Hepatocyte (in vitro differentiated cells): Measurements from ENCODE around the gene CCBE1.

Source experiments
- EZH2 ChIP-seq: fragments of 200-600 bp; sonication (generic); IDR thresholded peaks from 2 replicates; pipeline ENCODE4 v1.6.1; 2016; ENCODE audit warnings: antibody characterized with exemption, mild to moderate bottlenecking, borderline replicate concordance
- EZH2phosphoT487 ChIP-seq: fragments of 200-600 bp; sonication (generic); IDR thresholded peaks from one replicate; pipeline ENCODE4 v1.6.1; 2018; ENCODE audit warnings: antibody characterized with exemption, mild to moderate bottlenecking, low read depth, moderate library complexity; ENCODE audit not compliant: unreplicated experiment, severe bottlenecking
- TF ChIP-seq, protein P1 (sequence below): fragments of 200-600 bp; sonication (generic); IDR thresholded peaks from 2 replicates; pipeline ENCODE4 v1.5.1; 2016; ENCODE audit warnings: antibody characterized with exemption, mild to moderate bottlenecking; ENCODE audit not compliant: poor library complexity

DNA sequence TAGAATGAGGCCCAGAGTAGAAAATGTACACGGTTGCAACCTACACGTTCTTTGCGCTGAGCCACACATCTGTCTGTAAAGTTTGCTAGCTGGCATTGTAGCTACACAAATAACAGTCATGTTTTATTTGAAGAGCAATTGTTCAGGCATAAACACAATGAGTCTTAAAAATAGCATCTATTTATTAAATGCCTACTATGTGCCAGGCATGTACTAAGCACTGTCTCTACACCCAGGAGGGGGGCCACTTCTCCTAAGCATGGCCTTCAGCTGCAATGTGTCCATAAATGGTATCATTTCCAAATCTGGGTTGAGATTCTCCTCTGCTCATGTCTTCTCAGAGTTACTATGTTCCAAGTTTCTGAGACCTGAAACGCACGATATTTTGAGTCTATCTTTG is 182.1 kb downstream of the CCBE1 start:
- TF ChIP-seq, protein P1, sequence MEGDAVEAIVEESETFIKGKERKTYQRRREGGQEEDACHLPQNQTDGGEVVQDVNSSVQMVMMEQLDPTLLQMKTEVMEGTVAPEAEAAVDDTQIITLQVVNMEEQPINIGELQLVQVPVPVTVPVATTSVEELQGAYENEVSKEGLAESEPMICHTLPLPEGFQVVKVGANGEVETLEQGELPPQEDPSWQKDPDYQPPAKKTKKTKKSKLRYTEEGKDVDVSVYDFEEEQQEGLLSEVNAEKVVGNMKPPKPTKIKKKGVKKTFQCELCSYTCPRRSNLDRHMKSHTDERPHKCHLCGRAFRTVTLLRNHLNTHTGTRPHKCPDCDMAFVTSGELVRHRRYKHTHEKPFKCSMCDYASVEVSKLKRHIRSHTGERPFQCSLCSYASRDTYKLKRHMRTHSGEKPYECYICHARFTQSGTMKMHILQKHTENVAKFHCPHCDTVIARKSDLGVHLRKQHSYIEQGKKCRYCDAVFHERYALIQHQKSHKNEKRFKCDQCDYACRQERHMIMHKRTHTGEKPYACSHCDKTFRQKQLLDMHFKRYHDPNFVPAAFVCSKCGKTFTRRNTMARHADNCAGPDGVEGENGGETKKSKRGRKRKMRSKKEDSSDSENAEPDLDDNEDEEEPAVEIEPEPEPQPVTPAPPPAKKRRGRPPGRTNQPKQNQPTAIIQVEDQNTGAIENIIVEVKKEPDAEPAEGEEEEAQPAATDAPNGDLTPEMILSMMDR, result no peak
- TF ChIP-seq EZH2phosphoT487 (no peak), EZH2 (no peak)
